ENCODE measurements around the gene AIP.
A peak's percentile ranks its signal among the peaks of the same experiment; 100 is the strongest.

Gene AIP

GRCh38 chr11:67482827-67483798, at the start of gene AIP:
Gene AIP (plus strand): TSS chr11:67483026. CDS start chr11:67483159, 133 bp downstream.
- peak; percentile 89 to 94 for DNase-seq (ENCODE audit: low read depth in 2 of 2)

GRCh38 chr11:67433536-67434394, 49.1 kb upstream of the AIP start:
- no peak for DNase-seq (ENCODE audit: low read depth in 2 of 2)

- DNase-seq (ENCODE audit: low read depth in 2 of 2), result no peak
Measured at GRCh38 chr11:67434395-67434881, 48.4 kb upstream of the AIP start.

- DNase-seq (ENCODE audit: low read depth in 2 of 2), result no peak
Measured at GRCh38 chr11:67435031-67435726, 47.6 kb upstream of the AIP start.

- no peak for DNase-seq (ENCODE audit: low read depth in 2 of 2)
Measured at GRCh38 chr11:67435727-67436458, 46.9 kb upstream of the AIP start.

- peak in 1 of 2 donors; percentile 35 for DNase-seq (ENCODE audit: low read depth in 2 of 2)
Measured at GRCh38 chr11:67436459-67437081, 46.3 kb upstream of the AIP start.

- DNase-seq (ENCODE audit: low read depth in 2 of 2), result peak; percentile 57 to 60
Measured at GRCh38 chr11:67437082-67437808, 45.6 kb upstream of the AIP start, which contains the start of gene PTPRCAP. Gene PTPRCAP (minus strand): TSS chr11:67437682. CDS start chr11:67437619, 63 bp downstream.

GRCh38 chr11:67437809-67438157, 45.0 kb upstream of the AIP start:
- no peak for DNase-seq (ENCODE audit: low read depth in 2 of 2)

- peak; percentile 50 to 51 for DNase-seq (ENCODE audit: low read depth in 2 of 2)
Measured at GRCh38 chr11:67438158-67438902, 44.5 kb upstream of the AIP start.

- no peak for DNase-seq (ENCODE audit: low read depth in 2 of 2)
Measured at GRCh38 chr11:67439321-67440228, 43.3 kb upstream of the AIP start.

GRCh38 chr11:67440229-67441097, 42.4 kb upstream of the AIP start:
- DNase-seq (ENCODE audit: low read depth in 2 of 2), result no peak

- DNase-seq (ENCODE audit: low read depth in 2 of 2), result no peak
Measured at GRCh38 chr11:67441098-67441563, 41.7 kb upstream of the AIP start.

- DNase-seq (ENCODE audit: low read depth in 2 of 2), result no peak
Measured at GRCh38 chr11:67441731-67442351, 41.0 kb upstream of the AIP start.

GRCh38 chr11:67442504-67443404, 40.1 kb upstream of the AIP start:
- DNase-seq (ENCODE audit: low read depth in 2 of 2), result no peak

GRCh38 chr11:67445515-67445914, 37.3 kb upstream of the AIP start:
- no peak for DNase-seq (ENCODE audit: low read depth in 2 of 2)

All from stimulated activated CD8-positive, alpha-beta memory T cell treated with anti-CD3 and anti-CD28 coated beads, Interleukin-15, amount 100 ng/mL, for 4 hours (primary cell).